Measurements from ENCODE around the gene NR2C1.

NR2C1 gene

GRCh38 chr12:94971923-94972322 is 101.5 kb downstream of the NR2C1 start:
- Mint-ChIP-seq H3K4me3 (no peak overlapping the region), H3K27ac (no peak overlapping the region), H3K9me3 (no peaks in the 10 kb centered on the region), H3K4me1 (peaks cover 31% of the 10 kb centered on the region), H3K36me3 (peaks cover 48% of the 10 kb centered on the region), H3K27me3 (no peaks in the 10 kb centered on the region)
- ATAC-seq = no peak

DNA sequence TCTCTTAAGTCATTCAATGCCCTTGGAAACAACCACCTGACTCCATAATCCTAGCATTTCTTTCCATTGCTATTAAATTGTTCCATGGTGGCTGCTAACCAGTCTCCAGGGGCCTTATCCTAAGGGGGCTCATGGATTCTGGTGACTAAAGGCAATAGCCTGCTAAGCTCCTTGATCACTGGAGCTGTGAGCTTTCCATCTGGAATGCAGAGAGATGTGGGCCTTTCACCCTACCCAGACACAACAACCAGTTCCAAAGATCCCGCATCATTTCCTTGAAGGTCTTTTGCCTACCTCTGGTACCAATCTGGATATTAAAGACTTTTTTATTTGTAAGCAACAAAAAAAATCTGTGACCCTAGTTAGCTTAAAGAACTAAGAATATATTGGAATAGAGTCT is 102.9 kb downstream of the NR2C1 start:
- no peak for ATAC-seq
- H3K4me1 Mint-ChIP-seq = peaks cover 31% of the 10 kb centered on the region
- no peaks in the 10 kb centered on the region for H3K9me3 Mint-ChIP-seq
- no peaks in the 10 kb centered on the region for H3K27me3 Mint-ChIP-seq
- peaks cover 44% of the 10 kb centered on the region for H3K36me3 Mint-ChIP-seq
- no peak overlapping the region for H3K27ac Mint-ChIP-seq
- H3K4me3 Mint-ChIP-seq = no peak overlapping the region

Measured in stimulated activated memory B cell treated with anti-CD40 and anti-IgM and Interleukin-4, amounts not matched to agents 10 μg/mL and 1 μg/mL and 100 μg/mL, for 72 hours (primary cell).